ENCODE data around the gene LRRC36. TPM values are rescaled to one million over a fixed set of nuclear protein-coding genes. Genes with fewer than 3 reads are reported as not detected.

The LRRC36 gene
- total and polyA plus RNA-seq, 9 of the 15 experiments (the other 6 are each of a cell fraction or from before 2014, with no cell fraction given) = 0.09 to 0.40 (median 0.17) TPM; not detected in 1

- H3K9me3 ChIP-seq (replicated peaks; ENCODE audit: control insufficient read depth, insufficient read depth, low read depth, low read length) = no peaks in the 10 kb centered on the region
- BruUV-seq (replicated peaks) = no TSS peak
- peaks cover 13% of the 10 kb centered on the region; the same call in 1 of the 2 replicates for H4K20me1 ChIP-seq (replicated peaks; ENCODE audit: control insufficient read depth, insufficient read depth, low read length)
- peaks cover 6 to 34% of the 10 kb centered on the region in 2 experiments; a peak in 3 of 5 replicates for H3K4me1 ChIP-seq (replicated peaks in 1 of 2; ENCODE audit: control insufficient read depth in 2 of 2, insufficient read depth in 2 of 2, low read length in 2 of 2)
- H3K27me3 ChIP-seq (ENCODE audit: control insufficient read depth in 2 of 2, insufficient read depth in 2 of 2, low read length in 2 of 2) = peaks cover 0 to 6% of the 10 kb centered on the region in 2 experiments; a peak in 1 of 5 replicates
- intact Hi-C loops (cut with micrococcal nuclease) (no loop called here), in situ Hi-C loops (cut with MboI) (no loop called here)
- ATAC-seq (peak; percentile 80), DNase-seq (ENCODE audit: extremely low read depth in 1 of 4, low spot score in 3 of 4) (peak; percentile 66 to 89 (median 88)), FAIRE-seq (no peak)
- POLR2A ChIA-PET = interaction anchor here (0.6 to 0.8 kb wide), 2 partner anchors 40 to 90 kb away, joined by 3 to 4 read pairs; no protein-coding TSS in a partner anchor
- H3K79me2 ChIP-seq (ENCODE audit: control insufficient read depth, insufficient read depth, low read length) = no peaks in the 10 kb centered on the region
- H2AFZ ChIP-seq (ENCODE audit: low read depth, low read length) = peak within 1 kb of the TSS; percentile 80
- CTCF ChIA-PET (ENCODE audit: low intra/inter-chr PET ratio) = interaction anchor here (0.6 to 1.5 kb wide), 2 partner anchors 32 to 34 kb away, joined by 3 to 5 read pairs; no protein-coding TSS in a partner anchor
- peaks cover 3% of the 10 kb centered on the region for H3K9me1 ChIP-seq (ENCODE audit: control insufficient read depth, insufficient read depth, low read length)
- H3K9ac ChIP-seq (ENCODE audit: insufficient read depth in 1 of 2, low read depth in 2 of 2, low read length in 2 of 2) = peak within 1 kb of the TSS; percentile 4 to 88; a peak in 2 of 4 replicates
- H3K4me2 ChIP-seq (ENCODE audit: insufficient read depth, low read length) = peak within 1 kb of the TSS; percentile 62
- H3K27ac ChIP-seq (ENCODE audit: extremely low read depth, low read depth, low read length) = no peak within 1 kb of the TSS
- 6% methylated on average over 32 of the region's 87 CpGs for WGBS (ENCODE audit: insufficient coverage, low coverage, missing lambda C conversion rate)
- no peaks in the 10 kb centered on the region for H3K36me3 ChIP-seq (ENCODE audit: control insufficient read depth, insufficient read depth, low read length)
- peak within 1 kb of the TSS; percentile 38 for H3K4me3 ChIP-seq
- TF ChIP-seq LEF1 (IDR thresholded peaks at IDR 0.05) = no peak
- no peak for TF ChIP-seq MTA1 (IDR thresholded peaks at IDR 0.05; ENCODE audit: borderline replicate concordance)
- no peak for TF ChIP-seq HOMEZ (CRISPR knock-in tag; IDR thresholded peaks at IDR 0.05)
- no peak for TF ChIP-seq EP300 (IDR thresholded peaks at IDR 0.05; ENCODE audit: low read length)
- TF ChIP-seq SREBF2 (CRISPR knock-in tag; IDR thresholded peaks at IDR 0.05) = no peak
- TF ChIP-seq PHB2 (IDR thresholded peaks at IDR 0.05; ENCODE audit: low read depth) = no peak
- no peak for TF ChIP-seq COPS2 (conservative IDR thresholded peaks at IDR 0.05)
- TF ChIP-seq E2F1 (CRISPR knock-in tag; IDR thresholded peaks at IDR 0.05) = no peak
- no peak for TF ChIP-seq ELF1 (tag; IDR thresholded peaks at IDR 0.05)
- TF ChIP-seq NFE2L1 (tag; IDR thresholded peaks at IDR 0.05; ENCODE audit: borderline replicate concordance, low read depth) = no peak
- TF ChIP-seq MAFK (IDR thresholded peaks at IDR 0.05; ENCODE audit: low read length) = no peak
- TF ChIP-seq RB1 (IDR thresholded peaks at IDR 0.05; ENCODE audit: low read depth) = peak; percentile 78
- no peak for TF ChIP-seq NEUROD1 (IDR thresholded peaks at IDR 0.05; ENCODE audit: borderline replicate concordance, low read depth, low read length, partially characterized antibody)
- TF ChIP-seq OTX1 (CRISPR knock-in tag; IDR thresholded peaks at IDR 0.05) = no peak
- no peak for TF ChIP-seq DNMT1 (IDR thresholded peaks at IDR 0.05)
- no peak for TF ChIP-seq PTRF (tag; IDR thresholded peaks at IDR 0.05)
- TF ChIP-seq MCM3 (IDR thresholded peaks at IDR 0.05) = no peak
- no peak for TF ChIP-seq FIP1L1 (IDR thresholded peaks at IDR 0.05; ENCODE audit: low read depth, low read length, poor library complexity, severe bottlenecking)
- TF ChIP-seq THRA (IDR thresholded peaks at IDR 0.05) = no peak
- TF ChIP-seq ZNF324 (CRISPR knock-in tag; IDR thresholded peaks at IDR 0.05) = no peak
Measured at GRCh38 chr16:67430977-67431774, 104.6 kb downstream of the LRRC36 start, which contains the start of gene HSD11B2. Gene HSD11B2, plus strand, starts transcription at chr16:67431121. Its CDS starts 128 bp downstream, at chr16:67431249.

Measured in K562 (cell line).